DND-41 (cell line): ENCODE results near the gene CDYL2.

ENCODE experiments used
- CTCF ChIP-seq: IDR thresholded peaks from 2 replicates; pipeline ENCODE4 v1.5.1; 2012; ENCODE audit warnings: borderline replicate concordance, low read length, moderate library complexity, mild to moderate bottlenecking; ENCODE audit not compliant: poor library complexity, severe bottlenecking; ENCODE audit errors: extremely low read depth
- EZH2 ChIP-seq: IDR thresholded peaks from 3 replicates; pipeline ENCODE4 v1.6.1; 2012; ENCODE audit warnings: borderline replicate concordance, low read depth, mild to moderate bottlenecking, moderate library complexity, low read length, inconsistent platforms; ENCODE audit not compliant: severe bottlenecking

- no peak for TF ChIP-seq EZH2
- no peak for TF ChIP-seq CTCF
Measured at GRCh38 chr16:80689487-80689886, 114.9 kb downstream of the CDYL2 start.
